ENCODE results near the gene BATF3.

The BATF3 gene

GRCh38 chr1:212652609-212653008 lies 47.0 kb downstream of the BATF3 start:
- no peaks in the 10 kb centered on the region for H3K4me1 ChIP-seq (ENCODE audit: control insufficient read depth, insufficient read depth, low read length)
- no peak overlapping the region for H3K27ac ChIP-seq (ENCODE audit: low read depth, low read length)
- no peaks in the 10 kb centered on the region for H3K36me3 ChIP-seq (ENCODE audit: control insufficient read depth, insufficient read depth, low read length)
- no peak overlapping the region for H3K4me3 ChIP-seq (ENCODE audit: low read depth, low read length)
- H3K9me3 ChIP-seq (ENCODE audit: control insufficient read depth, insufficient read depth, low read length) = no peaks in the 10 kb centered on the region
- no peaks in the 10 kb centered on the region for H3K27me3 ChIP-seq (ENCODE audit: control insufficient read depth, insufficient read depth, low read length)
- H3K9ac ChIP-seq (ENCODE audit: low read depth, low read length) = no peak overlapping the region

DNA sequence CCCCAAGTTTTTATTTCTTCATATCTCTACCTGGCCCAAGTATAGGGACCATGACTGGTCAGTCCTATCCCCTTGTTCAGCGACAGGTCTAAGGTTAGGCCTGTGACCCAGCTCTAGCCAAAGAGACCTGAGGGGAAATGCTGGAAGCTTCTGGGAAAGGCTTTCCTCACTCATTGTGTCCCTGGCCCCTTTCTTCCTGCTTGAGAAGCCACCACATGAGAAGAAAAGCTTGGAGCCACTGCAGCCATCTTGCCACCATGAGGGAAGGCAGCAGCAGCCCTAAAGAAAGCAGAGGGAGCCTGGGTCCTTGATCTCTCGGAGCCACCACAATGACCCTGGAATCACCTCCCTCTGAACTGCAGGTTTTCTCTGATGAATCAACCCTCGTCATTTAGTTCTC lies 47.7 kb downstream of the BATF3 start:
- Histone ChIP-seq H3K27me3 (ENCODE audit: control insufficient read depth, insufficient read depth, low read length) (no peaks in the 10 kb centered on the region), H3K9ac (ENCODE audit: low read depth, low read length) (no peak overlapping the region), H3K4me3 (ENCODE audit: low read depth, low read length) (no peak overlapping the region), H3K36me3 (ENCODE audit: control insufficient read depth, insufficient read depth, low read length) (no peaks in the 10 kb centered on the region), H3K27ac (ENCODE audit: low read depth, low read length) (no peak overlapping the region), H3K9me3 (ENCODE audit: control insufficient read depth, insufficient read depth, low read length) (no peaks in the 10 kb centered on the region), H3K4me1 (ENCODE audit: control insufficient read depth, insufficient read depth, low read length) (no peaks in the 10 kb centered on the region)

GRCh38 chr1:212651521-212651920 lies 48.1 kb downstream of the BATF3 start:
- H3K27me3 ChIP-seq (ENCODE audit: control insufficient read depth, insufficient read depth, low read length) = no peaks in the 10 kb centered on the region
- no peaks in the 10 kb centered on the region for H3K4me1 ChIP-seq (ENCODE audit: control insufficient read depth, insufficient read depth, low read length)
- H3K27ac ChIP-seq (ENCODE audit: low read depth, low read length) = no peak overlapping the region
- no peak overlapping the region for H3K4me3 ChIP-seq (ENCODE audit: low read depth, low read length)
- H3K9me3 ChIP-seq (ENCODE audit: control insufficient read depth, insufficient read depth, low read length) = no peaks in the 10 kb centered on the region
- no peak overlapping the region for H3K9ac ChIP-seq (ENCODE audit: low read depth, low read length)
- no peaks in the 10 kb centered on the region for H3K36me3 ChIP-seq (ENCODE audit: control insufficient read depth, insufficient read depth, low read length)

DNA sequence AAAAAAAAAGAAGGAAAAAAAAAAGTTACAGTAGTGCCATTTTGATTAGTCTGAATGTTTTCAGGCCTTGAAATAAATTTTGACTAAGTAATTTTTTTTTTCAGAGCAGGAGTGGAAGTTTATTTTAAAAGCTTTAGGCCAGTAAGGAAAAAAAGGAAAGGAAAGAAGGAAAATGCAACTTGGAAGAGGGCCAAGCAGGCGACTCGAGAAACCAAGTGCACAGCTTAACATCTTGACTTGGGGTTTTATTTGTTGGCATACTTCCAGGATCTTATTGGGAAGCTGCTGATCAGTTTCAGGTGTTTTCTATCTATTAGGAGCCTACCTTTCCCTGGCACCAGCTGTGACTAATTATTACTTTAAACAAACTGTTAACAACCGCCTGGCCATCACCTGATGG lies 49.4 kb downstream of the BATF3 start:
- Histone ChIP-seq H3K4me1 (ENCODE audit: control insufficient read depth, insufficient read depth, low read length) (no peaks in the 10 kb centered on the region), H3K36me3 (ENCODE audit: control insufficient read depth, insufficient read depth, low read length) (no peaks in the 10 kb centered on the region), H3K9me3 (ENCODE audit: control insufficient read depth, insufficient read depth, low read length) (no peaks in the 10 kb centered on the region), H3K27me3 (ENCODE audit: control insufficient read depth, insufficient read depth, low read length) (no peaks in the 10 kb centered on the region), H3K4me3 (ENCODE audit: low read depth, low read length) (no peak overlapping the region), H3K27ac (ENCODE audit: low read depth, low read length) (no peak overlapping the region), H3K9ac (ENCODE audit: low read depth, low read length) (no peak overlapping the region)

DNA sequence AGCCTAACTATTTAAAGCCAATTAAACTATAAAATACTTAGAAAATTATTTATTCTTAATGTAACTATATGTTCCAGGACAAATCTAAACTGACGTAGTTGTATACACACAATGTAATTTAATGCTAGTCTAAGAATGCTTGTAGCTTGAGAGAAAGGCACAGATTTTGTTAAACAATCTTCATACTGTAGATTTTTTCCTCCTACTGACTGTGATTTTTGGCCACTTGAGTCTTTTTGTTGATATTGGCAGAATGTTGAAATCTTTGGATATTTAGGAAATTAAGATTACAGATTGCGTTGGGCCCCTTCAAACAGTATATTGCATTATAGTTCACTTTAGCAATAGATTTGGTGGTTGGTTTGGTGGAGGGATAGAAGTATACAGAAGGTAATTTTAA lies 50.6 kb downstream of the BATF3 start:
- Histone ChIP-seq H3K27me3 (ENCODE audit: control insufficient read depth, insufficient read depth, low read length) (no peaks in the 10 kb centered on the region), H3K36me3 (ENCODE audit: control insufficient read depth, insufficient read depth, low read length) (no peaks in the 10 kb centered on the region), H3K4me3 (ENCODE audit: low read depth, low read length) (no peak overlapping the region), H3K9me3 (ENCODE audit: control insufficient read depth, insufficient read depth, low read length) (no peaks in the 10 kb centered on the region), H3K4me1 (ENCODE audit: control insufficient read depth, insufficient read depth, low read length) (no peaks in the 10 kb centered on the region), H3K9ac (ENCODE audit: low read depth, low read length) (no peak overlapping the region), H3K27ac (ENCODE audit: low read depth, low read length) (no peak overlapping the region)

- Histone ChIP-seq H3K4me1 (ENCODE audit: control insufficient read depth, insufficient read depth, low read length) (no peaks in the 10 kb centered on the region), H3K27ac (ENCODE audit: low read depth, low read length) (no peak overlapping the region), H3K36me3 (ENCODE audit: control insufficient read depth, insufficient read depth, low read length) (no peaks in the 10 kb centered on the region), H3K27me3 (ENCODE audit: control insufficient read depth, insufficient read depth, low read length) (no peaks in the 10 kb centered on the region), H3K9me3 (ENCODE audit: control insufficient read depth, insufficient read depth, low read length) (no peaks in the 10 kb centered on the region), H3K4me3 (ENCODE audit: low read depth, low read length) (no peak overlapping the region), H3K9ac (ENCODE audit: low read depth, low read length) (no peak overlapping the region)
Observed at GRCh38 chr1:212648431-212648830, 51.2 kb downstream of the BATF3 start.

DNA sequence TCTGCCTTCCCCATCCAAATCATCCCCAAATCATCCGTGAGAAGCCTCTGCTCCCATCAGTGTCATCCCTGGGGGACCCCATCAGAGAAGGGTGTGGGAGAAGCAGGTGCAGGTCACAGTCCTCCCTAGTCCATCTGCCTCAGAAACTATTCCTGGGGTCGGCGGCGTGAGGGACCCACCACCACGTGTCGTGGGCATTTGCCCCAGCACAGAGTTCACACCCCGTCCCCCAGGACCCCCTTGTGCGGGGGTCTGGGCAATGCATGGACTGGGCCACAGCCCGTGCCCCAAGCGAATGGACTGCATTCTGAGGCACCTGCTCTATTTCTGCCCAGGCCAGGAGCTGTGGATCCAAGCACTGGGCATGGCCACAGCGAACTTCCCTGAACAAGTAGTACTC lies 52.6 kb downstream of the BATF3 start:
- no peaks in the 10 kb centered on the region for H3K36me3 ChIP-seq (ENCODE audit: control insufficient read depth, insufficient read depth, low read length)
- no peak overlapping the region for H3K9ac ChIP-seq (ENCODE audit: low read depth, low read length)
- no peak overlapping the region for H3K27ac ChIP-seq (ENCODE audit: low read depth, low read length)
- no peak overlapping the region for H3K4me3 ChIP-seq (ENCODE audit: low read depth, low read length)
- H3K4me1 ChIP-seq (ENCODE audit: control insufficient read depth, insufficient read depth, low read length) = no peaks in the 10 kb centered on the region
- no peaks in the 10 kb centered on the region for H3K9me3 ChIP-seq (ENCODE audit: control insufficient read depth, insufficient read depth, low read length)
- H3K27me3 ChIP-seq (ENCODE audit: control insufficient read depth, insufficient read depth, low read length) = no peaks in the 10 kb centered on the region

DNA sequence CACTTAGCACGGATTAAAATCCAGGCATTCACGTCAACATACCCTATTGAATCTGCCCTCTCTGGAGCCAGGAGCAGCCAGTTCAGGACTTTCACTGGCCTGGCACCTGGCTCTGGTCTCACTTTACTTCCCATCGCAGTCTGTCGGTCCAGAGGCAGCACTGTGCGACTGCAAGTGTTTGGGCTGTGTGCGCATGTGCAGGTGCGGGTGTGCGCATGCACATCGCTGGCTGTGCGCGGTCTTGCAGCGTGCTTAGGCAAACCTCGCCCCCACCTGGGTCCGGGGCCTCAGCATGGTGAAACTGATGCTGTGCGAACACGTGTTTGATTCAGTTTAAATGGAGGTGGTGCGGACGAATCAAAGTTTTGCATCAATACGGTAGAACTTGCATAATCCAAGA lies 53.1 kb downstream of the BATF3 start:
- no peaks in the 10 kb centered on the region for H3K9me3 ChIP-seq (ENCODE audit: control insufficient read depth, insufficient read depth, low read length)
- no peaks in the 10 kb centered on the region for H3K4me1 ChIP-seq (ENCODE audit: control insufficient read depth, insufficient read depth, low read length)
- H3K36me3 ChIP-seq (ENCODE audit: control insufficient read depth, insufficient read depth, low read length) = no peaks in the 10 kb centered on the region
- no peaks in the 10 kb centered on the region for H3K27me3 ChIP-seq (ENCODE audit: control insufficient read depth, insufficient read depth, low read length)
- no peak overlapping the region for H3K4me3 ChIP-seq (ENCODE audit: low read depth, low read length)
- no peak overlapping the region for H3K9ac ChIP-seq (ENCODE audit: low read depth, low read length)
- H3K27ac ChIP-seq (ENCODE audit: low read depth, low read length) = no peak overlapping the region

DNA sequence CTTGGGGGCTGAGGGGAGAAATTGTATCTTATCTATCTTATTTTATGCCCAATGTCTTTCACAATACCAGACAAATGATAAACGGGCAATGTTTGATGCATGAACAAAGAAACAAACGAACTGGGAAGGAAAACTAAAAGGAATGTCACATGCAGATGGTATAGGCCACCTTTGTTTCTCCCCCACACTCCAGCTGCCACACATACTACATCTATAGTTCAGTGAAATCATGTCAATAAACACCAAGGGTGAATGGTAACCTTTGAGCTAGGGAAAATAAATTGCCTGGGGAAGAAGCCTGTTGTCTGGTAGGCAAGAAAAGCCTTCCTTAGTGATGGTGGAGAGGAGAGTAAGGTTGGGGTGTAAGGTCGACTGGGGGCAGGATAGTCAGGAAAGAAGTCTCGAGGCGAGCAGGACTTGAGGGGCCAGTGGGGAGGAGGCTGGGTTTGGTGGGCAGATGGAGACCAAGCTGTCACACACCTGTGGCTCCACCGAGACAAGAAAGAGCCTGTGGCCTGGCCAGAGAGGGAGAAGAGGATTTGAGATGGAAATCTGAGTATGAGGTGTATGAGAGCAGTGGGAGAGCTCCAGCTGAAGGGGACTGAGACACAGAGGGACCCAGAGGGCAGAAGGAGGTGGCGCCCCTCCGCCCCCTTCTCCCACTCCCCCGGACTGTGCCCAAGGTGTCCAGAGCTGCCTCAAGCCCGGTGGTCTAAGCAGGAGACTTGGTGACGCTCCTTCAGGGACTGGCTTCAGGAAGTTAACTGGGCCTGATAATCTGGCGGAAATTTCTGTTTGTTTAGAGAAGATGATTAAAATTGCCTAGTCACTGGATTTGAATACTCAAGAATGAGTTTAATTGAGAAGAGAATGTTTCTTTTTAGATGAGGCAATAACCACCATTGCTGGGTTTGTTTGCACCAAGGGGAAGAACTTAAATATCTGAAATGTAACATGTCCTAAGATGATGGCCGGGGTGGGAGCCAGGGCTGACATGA lies 53.8 kb downstream of the BATF3 start:
- H3K27me3 ChIP-seq (ENCODE audit: control insufficient read depth, insufficient read depth, low read length) = no peaks in the 10 kb centered on the region
- no peaks in the 10 kb centered on the region for H3K36me3 ChIP-seq (ENCODE audit: control insufficient read depth, insufficient read depth, low read length)
- no peak overlapping the region for H3K4me3 ChIP-seq (ENCODE audit: low read depth, low read length)
- H3K9me3 ChIP-seq (ENCODE audit: control insufficient read depth, insufficient read depth, low read length) = no peaks in the 10 kb centered on the region
- H3K27ac ChIP-seq (ENCODE audit: low read depth, low read length) = no peak overlapping the region
- H3K9ac ChIP-seq (ENCODE audit: low read depth, low read length) = no peak overlapping the region
- no peaks in the 10 kb centered on the region for H3K4me1 ChIP-seq (ENCODE audit: control insufficient read depth, insufficient read depth, low read length)

GRCh38 chr1:212644866-212645545 lies 54.6 kb downstream of the BATF3 start:
- Histone ChIP-seq H3K4me1 (ENCODE audit: control insufficient read depth, insufficient read depth, low read length) (no peaks in the 10 kb centered on the region), H3K9me3 (ENCODE audit: control insufficient read depth, insufficient read depth, low read length) (no peaks in the 10 kb centered on the region), H3K27ac (ENCODE audit: low read depth, low read length) (no peak overlapping the region), H3K4me3 (ENCODE audit: low read depth, low read length) (no peak overlapping the region), H3K27me3 (ENCODE audit: control insufficient read depth, insufficient read depth, low read length) (no peaks in the 10 kb centered on the region), H3K9ac (ENCODE audit: low read depth, low read length) (no peak overlapping the region), H3K36me3 (ENCODE audit: control insufficient read depth, insufficient read depth, low read length) (no peaks in the 10 kb centered on the region)

GRCh38 chr1:212643877-212644276 lies 55.8 kb downstream of the BATF3 start:
- H3K9ac ChIP-seq (ENCODE audit: low read depth, low read length) = no peak overlapping the region
- H3K4me3 ChIP-seq (ENCODE audit: low read depth, low read length) = no peak overlapping the region
- no peaks in the 10 kb centered on the region for H3K9me3 ChIP-seq (ENCODE audit: control insufficient read depth, insufficient read depth, low read length)
- no peaks in the 10 kb centered on the region for H3K4me1 ChIP-seq (ENCODE audit: control insufficient read depth, insufficient read depth, low read length)
- H3K36me3 ChIP-seq (ENCODE audit: control insufficient read depth, insufficient read depth, low read length) = no peaks in the 10 kb centered on the region
- no peak overlapping the region for H3K27ac ChIP-seq (ENCODE audit: low read depth, low read length)
- H3K27me3 ChIP-seq (ENCODE audit: control insufficient read depth, insufficient read depth, low read length) = no peaks in the 10 kb centered on the region
